ENCODE data around the gene GSC2. TPM values are rescaled to one million over a fixed set of nuclear protein-coding genes. Genes with fewer than 3 reads are reported as not detected.

Gene GSC2
- total and polyA plus RNA-seq, 8 donors, result not detected

GRCh38 chr22:19109198-19110063, 40.7 kb downstream of the GSC2 start:
- peak overlapping the region in 1 of 4 donors; percentile 9 for H3K4me3 ChIP-seq
- no peaks in the 10 kb centered on the region for H3K9me3 ChIP-seq
- intact Hi-C loops (cut with DNase I; ENCODE audit: low total_unique reads), result no loop called here
- TF ChIP-seq POLR2AphosphoS5 (IDR thresholded peaks at IDR 0.05), result peak in 1 of 3 donors; percentile 52
- TF ChIP-seq POLR2A (IDR thresholded peaks at IDR 0.05), result no peak
- DNase-seq, result peak; percentile 68 to 73
- H3K4me1 ChIP-seq, result peaks cover 33 to 84% (median 67%) of the 10 kb centered on the region in 4 donors
- no peaks in the 10 kb centered on the region for H3K27me3 ChIP-seq
- H3K27ac ChIP-seq, result peak overlapping the region; percentile 50 to 78 (median 60)
- 45 to 53% (median 46%) methylated on average over 7 of the region's 7 CpGs for WGBS, 5 donors
- no peaks in the 10 kb centered on the region for H3K36me3 ChIP-seq

- Histone ChIP-seq H3K4me1 (peaks cover 33 to 85% (median 71%) of the 10 kb centered on the region in 4 donors), H3K27me3 (no peaks in the 10 kb centered on the region), H3K4me3 (no peak overlapping the region), H3K9me3 (no peaks in the 10 kb centered on the region), H3K36me3 (no peaks in the 10 kb centered on the region), H3K27ac (peak overlapping the region in 3 of 5 donors; percentile 57 to 78 (median 66))
- TF ChIP-seq POLR2AphosphoS5 (IDR thresholded peaks at IDR 0.05), result no peak
- TF ChIP-seq EP300 (IDR thresholded peaks at IDR 0.05), result no peak
- no peak for TF ChIP-seq CTCF (IDR thresholded peaks at IDR 0.05)
- DNase-seq, result no peak
- WGBS, 5 donors, result 46 to 83% (median 82%) methylated on average over 3 of the region's 3 CpGs
- intact Hi-C loops (cut with DNase I; ENCODE audit: low total_unique reads), result no loop called here
Measured at GRCh38 chr22:19108807-19109197, 41.3 kb downstream of the GSC2 start.

- DNase-seq, result no peak
- Histone ChIP-seq H3K36me3 (no peaks in the 10 kb centered on the region), H3K27ac (peak overlapping the region in 1 of 5 donors; percentile 78), H3K4me3 (no peak overlapping the region), H3K4me1 (peaks cover 33 to 77% (median 68%) of the 10 kb centered on the region in 4 donors), H3K27me3 (no peaks in the 10 kb centered on the region), H3K9me3 (no peaks in the 10 kb centered on the region)
- TF ChIP-seq POLR2AphosphoS5 (IDR thresholded peaks at IDR 0.05) (no peak), EP300 (IDR thresholded peaks at IDR 0.05) (no peak), CTCF (IDR thresholded peaks at IDR 0.05) (no peak), POLR2A (IDR thresholded peaks at IDR 0.05) (no peak)
- intact Hi-C loops (cut with DNase I; ENCODE audit: low total_unique reads), result no loop called here
- 79 to 90% (median 86%) methylated on average over 8 of the region's 8 CpGs for WGBS, 5 donors
Measured at GRCh38 chr22:19107730-19108074, 42.4 kb downstream of the GSC2 start.

- Histone ChIP-seq H3K27ac (no peak overlapping the region), H3K9me3 (no peaks in the 10 kb centered on the region), H3K27me3 (no peaks in the 10 kb centered on the region), H3K4me3 (no peak overlapping the region), H3K36me3 (no peaks in the 10 kb centered on the region), H3K4me1 (peaks cover 33 to 77% (median 68%) of the 10 kb centered on the region in 4 donors)
- no peak for DNase-seq
- intact Hi-C loops (cut with DNase I; ENCODE audit: low total_unique reads), result no loop called here
- no peak for TF ChIP-seq POLR2AphosphoS5 (IDR thresholded peaks at IDR 0.05)
- TF ChIP-seq POLR2A (IDR thresholded peaks at IDR 0.05), result no peak
- TF ChIP-seq CTCF (IDR thresholded peaks at IDR 0.05), result no peak
- TF ChIP-seq EP300 (IDR thresholded peaks at IDR 0.05), result no peak
- 73 to 86% (median 78%) methylated on average over 3 of the region's 3 CpGs for WGBS, 5 donors
Measured at GRCh38 chr22:19106886-19107729, 43.0 kb downstream of the GSC2 start.
